Subcutaneous adipose tissue (tissue), 4 donors: ENCODE data around the gene CEND1. TPM values are rescaled to one million over a fixed set of nuclear protein-coding genes. Genes with fewer than 3 reads are reported as not detected.

Experiments used
- CTCF ChIP-seq: fragments of 450-650 bp; IDR thresholded peaks from one replicate; pipeline ENCODE4 v1.5.1; 2016; ENCODE audit warnings: low read depth, mild to moderate bottlenecking, control low read depth, antibody characterized with exemption, moderate library complexity
- total RNA-seq, 4 donors: library from RNA; depleted of rRNA; stranded (reverse); fragments of >200 nt; gene quantifications; one replicate each; pipeline ENCODE4 v1.1.0, GENCODE V29; 2016

The CEND1 gene
- total RNA-seq, 4 donors from 2014 or later = not detected

GRCh38 chr11:826836-827145 lies 36.9 kb upstream of the CEND1 start:
- TF ChIP-seq CTCF = no peak

GRCh38 chr11:826227-826621 lies 36.3 kb upstream of the CEND1 start:
- no peak for TF ChIP-seq CTCF

- no peak for TF ChIP-seq CTCF
Measured at GRCh38 chr11:825366-826226, 35.7 kb upstream of the CEND1 start.

GRCh38 chr11:824942-825341 lies 35.1 kb upstream of the CEND1 start:
- no peak for TF ChIP-seq CTCF

- TF ChIP-seq CTCF = no peak
Measured at GRCh38 chr11:824292-824880, 34.5 kb upstream of the CEND1 start.

- no peak for TF ChIP-seq CTCF
Measured at GRCh38 chr11:823441-824291, 33.8 kb upstream of the CEND1 start.
